NCI-H1417 (cell line): ENCODE measurements around the gene UPK2.
A peak's percentile ranks its signal among the peaks of the same experiment; 100 is the strongest.
"Not testable (repeated sequence)": the region's sequence is repeated elsewhere in the genome, so short reads cannot be mapped to it uniquely, and the experiment has no call there.

Experiments
- DNase-seq, 3 experiments: peaks; one replicate each; lab custom pipeline; 2025; lab: John Stamatoyannopoulos, UW

The UPK2 gene

GRCh38 chr11:118938491-118939403 is 17.4 kb upstream of the UPK2 start:
- no peak for DNase-seq

- DNase-seq, result peak in 1 of 3 experiments; percentile 27
These were observed 16.6 kb upstream of the UPK2 start for GRCh38 chr11:118939404-118939915.

GRCh38 chr11:118939953-118940598 is 16.0 kb upstream of the UPK2 start:
- DNase-seq, result peak in 1 of 3 experiments; percentile 21

- no peak for DNase-seq
These were observed 9.0 kb upstream of the UPK2 start for GRCh38 chr11:118947091-118947490.

- DNase-seq, result no peak
These were observed 8.1 kb upstream of the UPK2 start for GRCh38 chr11:118948000-118948399.

- peak; percentile 88 to 100 (median 95) for DNase-seq
These were observed 2.8 kb upstream of the UPK2 start for GRCh38 chr11:118953265-118953664.

GRCh38 chr11:118953976-118954375 is 2.1 kb upstream of the UPK2 start:
- peak in 2 of 3 experiments; percentile 76 to 90 for DNase-seq

- no peak for DNase-seq
These were observed 860 bp downstream of the UPK2 start for GRCh38 chr11:118956847-118957469.

GRCh38 chr11:118957549-118957948 is 1.5 kb downstream of the UPK2 start:
- DNase-seq, result no peak

GRCh38 chr11:118957968-118958367 is 1.9 kb downstream of the UPK2 start:
- DNase-seq, result no peak

GRCh38 chr11:118958577-118958976 is 2.5 kb downstream of the UPK2 start:
- DNase-seq, result no peak

GRCh38 chr11:118961189-118961588 is 5.1 kb downstream of the UPK2 start:
- DNase-seq, result no peak

GRCh38 chr11:118961591-118961990 is 5.5 kb downstream of the UPK2 start:
- no peak for DNase-seq

- DNase-seq, result not testable (repeated sequence)
These were observed 13.4 kb downstream of the UPK2 start for GRCh38 chr11:118969508-118969907.

GRCh38 chr11:118971646-118972045 is 15.5 kb downstream of the UPK2 start, which contains the start of gene FOXR1:
Gene FOXR1, plus strand, starts transcription at chr11:118971761. Its CDS starts 171 bp downstream, at chr11:118971932.
- DNase-seq, result no peak

- no peak for DNase-seq
These were observed 17.9 kb downstream of the UPK2 start for GRCh38 chr11:118973985-118974384.

- peak in 1 of 3 experiments; percentile 65 for DNase-seq
These were observed 19.9 kb downstream of the UPK2 start for GRCh38 chr11:118975771-118976709.

- DNase-seq, result peak in 1 of 3 experiments; percentile 14
These were observed 23.3 kb downstream of the UPK2 start for GRCh38 chr11:118979434-118979833.

GRCh38 chr11:118980191-118980881 is 24.2 kb downstream of the UPK2 start:
- no peak for DNase-seq

- DNase-seq, result not testable (repeated sequence)
These were observed 28.2 kb downstream of the UPK2 start for GRCh38 chr11:118984337-118984736.
